Small intestine (tissue), 7 donors: ENCODE data around the gene INPP4B. TPM values are rescaled to one million over a fixed set of nuclear protein-coding genes. Genes with fewer than 3 reads are reported as not detected.

Source experiments
- DNase-seq, 2 donors: peaks; one replicate each; pipeline versions ENCODE4 v3.0.0 to v3.0.0-alpha.2; 2013
- FAIRE-seq: peaks from 2 replicates; lab custom pipeline; 2012; peaks lifted over from hg19 to GRCh38; lab: Jason Lieb, UNC
- H3K27ac ChIP-seq, 3 donors: one replicate each; pipeline ENCODE4 v1.5.1; 2013; ENCODE audit warnings: low read length in 2 of 3, mild to moderate bottlenecking in 2 of 3, control low read depth in 1 of 3, inconsistent platforms in 1 of 3, low read depth in 1 of 3, moderate library complexity in 1 of 3
- H3K27me3 ChIP-seq, 3 donors: one replicate each; pipeline ENCODE4 v1.6.1; 2013; ENCODE audit warnings: low read length in 3 of 3, inconsistent platforms in 1 of 3; ENCODE audit not compliant: control insufficient read depth in 3 of 3, insufficient read depth in 3 of 3
- H3K36me3 ChIP-seq, 3 donors: one replicate each; pipeline ENCODE4 v1.6.1; 2013; ENCODE audit warnings: low read length in 3 of 3, inconsistent platforms in 1 of 3, low read depth in 1 of 3, mild to moderate bottlenecking in 1 of 3, moderate library complexity in 1 of 3; ENCODE audit not compliant: control insufficient read depth in 3 of 3, insufficient read depth in 2 of 3
- H3K4me1 ChIP-seq, 3 donors: one replicate each; pipeline ENCODE4 v1.6.1; 2013; ENCODE audit warnings: low read length in 2 of 3, inconsistent platforms in 1 of 3, low read depth in 1 of 3, mild to moderate bottlenecking in 1 of 3, moderate library complexity in 1 of 3; ENCODE audit not compliant: control insufficient read depth in 3 of 3, insufficient read depth in 2 of 3
- H3K4me3 ChIP-seq, 3 donors: one replicate each; pipeline ENCODE4 v1.5.1; 2013; ENCODE audit warnings: low read length in 3 of 3, control low read depth in 1 of 3, inconsistent platforms in 1 of 3, low read depth in 1 of 3, mild to moderate bottlenecking in 1 of 3, moderate library complexity in 1 of 3
- H3K9me3 ChIP-seq, 2 donors: one replicate each; pipeline ENCODE4 v1.6.1; 2013; ENCODE audit warnings: low read depth in 1 of 2, low read length in 1 of 2; ENCODE audit not compliant: control insufficient read depth in 2 of 2, insufficient read depth in 1 of 2
- WGBS, 3 donors: extraction: QIAGEN DNeasy Blood & Tissue Kit; methylation state at CpG; one replicate each; pipeline ENCODE4 v1.1.7; 2013; 5-methylcytosine and 5-hydroxymethylcytosine counted together
- polyA plus RNA-seq, 4 donors: library from polyadenylated mRNA; stranded (reverse) in 3 of 4; unstranded in 1 of 4; fragments of 200-250 nt in 3 of 4; fragments of 120-200 nt in 1 of 4; gene quantifications; one replicate each; pipeline versions ENCODE4 v1.2.1 to v1.2.3, GENCODE V29; 2013
- donor health status: healthy with polysubstance abuse.
- donor health status: control.
- donor health status: control.
- donor health status: Bipolar disorder and iron deficiency.
- donor health status: healthy.

INPP4B gene
- polyA plus RNA-seq, 4 donors: 2.7 to 6.6 (median 4.2) TPM

GRCh38 chr4:142307857-142308256, 538.2 kb downstream of the INPP4B start:
- Histone ChIP-seq H3K4me1 (peaks cover 0 to 8% (median 0%) of the 10 kb centered on the region in 3 donors), H3K27me3 (no peaks in the 10 kb centered on the region), H3K4me3 (no peak overlapping the region), H3K27ac (no peak overlapping the region), H3K9me3 (no peaks in the 10 kb centered on the region), H3K36me3 (no peaks in the 10 kb centered on the region)
- DNase-seq (peak; percentile 8 to 41), FAIRE-seq (no peak)
- 16 to 51% (median 35%) methylated on average over 2 of the region's 2 CpGs for WGBS, 3 donors

- 87 to 94% (median 90%) methylated on average over 4 of the region's 4 CpGs for WGBS, 3 donors
- H3K9me3 ChIP-seq: no peaks in the 10 kb centered on the region
- no peak overlapping the region for H3K4me3 ChIP-seq
- FAIRE-seq (no peak), DNase-seq (no peak)
- no peaks in the 10 kb centered on the region for H3K4me1 ChIP-seq
- no peaks in the 10 kb centered on the region for H3K27me3 ChIP-seq
- H3K27ac ChIP-seq: no peak overlapping the region
- peaks cover 0 to 3% (median 0%) of the 10 kb centered on the region in 3 donors for H3K36me3 ChIP-seq
Measured at GRCh38 chr4:142297313-142297712, 548.8 kb downstream of the INPP4B start.

- WGBS, 3 donors: 90 to 96% (median 92%) methylated on average over 4 of the region's 4 CpGs
- no peak for FAIRE-seq
Measured at GRCh38 chr4:142293536-142293935, 552.6 kb downstream of the INPP4B start.

GRCh38 chr4:142292231-142292630, 553.9 kb downstream of the INPP4B start:
- 43 to 51% (median 51%) methylated on average over 2 of the region's 2 CpGs for WGBS, 3 donors
- no peaks in the 10 kb centered on the region for H3K27me3 ChIP-seq
- no peak overlapping the region for H3K27ac ChIP-seq
- no peak for FAIRE-seq
- no peaks in the 10 kb centered on the region for H3K4me1 ChIP-seq
- H3K9me3 ChIP-seq: no peaks in the 10 kb centered on the region
- H3K4me3 ChIP-seq: no peak overlapping the region
- H3K36me3 ChIP-seq: no peaks in the 10 kb centered on the region
- DNase-seq: no peak

More at GRCh38 chr4:142293536-142293935, 552.6 kb downstream of the INPP4B start:
- H3K36me3 ChIP-seq: no peaks in the 10 kb centered on the region
- H3K27me3 ChIP-seq: no peaks in the 10 kb centered on the region
- no peak overlapping the region for H3K27ac ChIP-seq
- no peaks in the 10 kb centered on the region for H3K4me1 ChIP-seq
- no peaks in the 10 kb centered on the region for H3K9me3 ChIP-seq
- DNase-seq: no peak
- no peak overlapping the region for H3K4me3 ChIP-seq

GRCh38 chr4:142291299-142292050, 554.6 kb downstream of the INPP4B start:
- WGBS, 3 donors: 70 to 74% (median 72%) methylated on average over 5 of the region's 5 CpGs
- H3K4me3 ChIP-seq: no peak overlapping the region
- FAIRE-seq: no peak
- no peak for DNase-seq
- no peaks in the 10 kb centered on the region for H3K4me1 ChIP-seq
- H3K27ac ChIP-seq: no peak overlapping the region
- H3K36me3 ChIP-seq: no peaks in the 10 kb centered on the region
- no peaks in the 10 kb centered on the region for H3K27me3 ChIP-seq
- H3K9me3 ChIP-seq: no peaks in the 10 kb centered on the region

GRCh38 chr4:142287371-142287770, 558.7 kb downstream of the INPP4B start:
- WGBS, 3 donors: 92 to 96% (median 94%) methylated on average over 8 of the region's 8 CpGs
- Histone ChIP-seq H3K27ac (no peak overlapping the region), H3K36me3 (no peaks in the 10 kb centered on the region)

GRCh38 chr4:142285222-142285583, 560.9 kb downstream of the INPP4B start:
- H3K9me3 ChIP-seq: no peaks in the 10 kb centered on the region
- no peak overlapping the region for H3K27ac ChIP-seq
- FAIRE-seq: no peak
- no peaks in the 10 kb centered on the region for H3K4me1 ChIP-seq
- H3K4me3 ChIP-seq: no peak overlapping the region
- H3K36me3 ChIP-seq: no peaks in the 10 kb centered on the region
- DNase-seq: no peak
- no peaks in the 10 kb centered on the region for H3K27me3 ChIP-seq

More at GRCh38 chr4:142287371-142287770, 558.7 kb downstream of the INPP4B start:
- no peaks in the 10 kb centered on the region for H3K4me1 ChIP-seq
- no peaks in the 10 kb centered on the region for H3K27me3 ChIP-seq
- no peaks in the 10 kb centered on the region for H3K9me3 ChIP-seq
- FAIRE-seq (no peak), DNase-seq (no peak)
- no peak overlapping the region for H3K4me3 ChIP-seq

GRCh38 chr4:142284402-142285221, 561.5 kb downstream of the INPP4B start:
- DNase-seq (no peak), FAIRE-seq (no peak)
- no peaks in the 10 kb centered on the region for H3K9me3 ChIP-seq
- no peak overlapping the region for H3K4me3 ChIP-seq
- WGBS, 3 donors: 82 to 91% (median 88%) methylated on average over 9 of the region's 9 CpGs
- no peaks in the 10 kb centered on the region for H3K27me3 ChIP-seq
- no peak overlapping the region for H3K27ac ChIP-seq
- no peaks in the 10 kb centered on the region for H3K4me1 ChIP-seq
- H3K36me3 ChIP-seq: no peaks in the 10 kb centered on the region
